ENCODE results near the gene CREB3L2.

Gene CREB3L2

DNA sequence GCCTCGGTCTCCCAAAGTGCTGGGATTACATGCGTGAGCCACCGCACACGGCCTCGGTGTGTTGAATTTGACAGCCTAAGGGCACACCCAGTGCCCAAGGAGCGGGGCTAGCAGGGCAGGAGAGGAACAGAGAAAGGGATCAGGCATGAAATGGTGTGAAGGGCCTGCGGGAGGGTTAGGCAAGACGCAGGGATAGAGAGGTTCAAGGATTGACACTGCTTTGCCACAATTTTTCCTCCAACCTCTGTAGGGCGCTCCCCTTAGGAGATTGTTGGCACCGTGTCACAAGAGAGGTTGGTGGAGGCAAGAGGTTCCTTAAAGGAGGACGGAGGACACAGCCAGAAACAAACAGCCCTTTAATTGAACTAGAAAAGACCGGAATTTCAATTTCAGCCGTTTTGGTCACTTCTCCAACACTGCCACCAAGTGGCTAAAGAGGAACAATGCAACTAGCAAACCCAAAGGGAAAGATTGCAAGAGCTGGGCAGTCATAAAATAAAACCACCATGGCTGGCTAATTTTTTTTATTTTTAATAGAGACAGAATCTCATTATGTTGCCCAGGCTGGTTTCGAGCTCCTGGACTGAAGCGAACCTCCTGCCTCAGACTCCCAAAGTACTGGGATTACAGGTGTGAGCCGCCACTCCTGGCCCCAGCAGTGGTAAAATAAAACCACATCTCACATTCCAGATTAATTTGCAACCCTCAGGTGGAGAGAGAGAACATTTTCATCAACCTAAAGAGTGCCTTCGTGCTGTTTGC lies 6.9 kb upstream of the CREB3L2 start:
- no peak for TF ChIP-seq ZFX (IDR thresholded peaks at IDR 0.05)
- TF ChIP-seq, protein P1, sequence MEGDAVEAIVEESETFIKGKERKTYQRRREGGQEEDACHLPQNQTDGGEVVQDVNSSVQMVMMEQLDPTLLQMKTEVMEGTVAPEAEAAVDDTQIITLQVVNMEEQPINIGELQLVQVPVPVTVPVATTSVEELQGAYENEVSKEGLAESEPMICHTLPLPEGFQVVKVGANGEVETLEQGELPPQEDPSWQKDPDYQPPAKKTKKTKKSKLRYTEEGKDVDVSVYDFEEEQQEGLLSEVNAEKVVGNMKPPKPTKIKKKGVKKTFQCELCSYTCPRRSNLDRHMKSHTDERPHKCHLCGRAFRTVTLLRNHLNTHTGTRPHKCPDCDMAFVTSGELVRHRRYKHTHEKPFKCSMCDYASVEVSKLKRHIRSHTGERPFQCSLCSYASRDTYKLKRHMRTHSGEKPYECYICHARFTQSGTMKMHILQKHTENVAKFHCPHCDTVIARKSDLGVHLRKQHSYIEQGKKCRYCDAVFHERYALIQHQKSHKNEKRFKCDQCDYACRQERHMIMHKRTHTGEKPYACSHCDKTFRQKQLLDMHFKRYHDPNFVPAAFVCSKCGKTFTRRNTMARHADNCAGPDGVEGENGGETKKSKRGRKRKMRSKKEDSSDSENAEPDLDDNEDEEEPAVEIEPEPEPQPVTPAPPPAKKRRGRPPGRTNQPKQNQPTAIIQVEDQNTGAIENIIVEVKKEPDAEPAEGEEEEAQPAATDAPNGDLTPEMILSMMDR (conservative IDR thresholded peaks at IDR 0.05), result peak; percentile 94

DNA sequence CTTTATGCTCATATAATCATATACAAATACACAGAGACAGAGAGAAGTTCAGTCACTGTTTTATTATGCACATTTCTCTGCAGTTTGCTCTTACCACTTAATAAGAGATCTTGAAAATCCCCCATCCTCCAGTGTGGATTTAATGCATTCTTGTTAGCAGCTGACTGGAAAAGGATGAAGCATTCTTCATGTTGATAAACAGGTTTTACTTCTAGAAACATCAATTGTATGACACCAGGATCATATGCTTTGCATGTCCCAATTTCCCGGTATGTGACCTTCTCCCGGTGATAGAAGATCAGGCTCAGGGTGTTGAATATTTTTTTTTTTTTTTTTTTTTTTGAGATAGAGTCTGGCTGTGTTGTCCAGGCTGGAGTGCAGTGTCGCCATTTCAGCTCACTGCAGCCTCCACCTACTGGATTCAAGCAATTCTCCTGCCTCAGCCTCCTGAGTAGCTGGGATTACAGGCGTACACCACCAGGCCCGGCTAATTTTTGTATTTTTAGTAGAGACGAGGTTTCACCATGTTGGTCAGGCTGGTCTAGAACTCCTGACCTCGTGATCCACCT lies 6.2 kb upstream of the CREB3L2 start:
- TF ChIP-seq, protein P1 (conservative IDR thresholded peaks at IDR 0.05), result no peak
- no peak for TF ChIP-seq ZFX (IDR thresholded peaks at IDR 0.05)
- no peak overlapping the region; the same call in 1 of the 2 replicates for H3K27ac ChIP-seq

More for the DNA sequence above, 6.9 kb upstream of the CREB3L2 start:
- H3K27ac ChIP-seq, result no peak overlapping the region; the same call in 1 of the 2 replicates

DNA sequence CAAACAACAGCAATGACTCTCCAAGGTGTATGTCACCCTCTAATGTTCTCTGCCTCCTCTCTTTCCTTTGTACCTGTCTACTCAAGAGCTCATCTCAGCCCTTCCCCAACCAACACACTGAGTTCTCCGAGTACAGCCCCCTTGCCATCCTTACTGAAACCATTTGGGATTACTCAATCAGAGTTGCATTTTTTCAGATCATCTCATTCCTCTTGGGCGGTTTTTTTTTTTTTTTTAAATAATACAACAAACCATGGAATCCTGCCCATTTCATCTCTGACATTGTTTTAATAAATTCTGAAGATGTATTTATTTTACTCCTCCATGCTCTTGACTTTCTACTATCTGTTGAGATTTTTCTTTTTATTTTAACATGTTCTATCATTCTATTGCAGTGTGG lies 4.2 kb upstream of the CREB3L2 start:
- no peak overlapping the region for H3K27ac ChIP-seq
- TF ChIP-seq, protein P1 (conservative IDR thresholded peaks at IDR 0.05), result no peak
- no peak for TF ChIP-seq ZFX (IDR thresholded peaks at IDR 0.05)

DNA sequence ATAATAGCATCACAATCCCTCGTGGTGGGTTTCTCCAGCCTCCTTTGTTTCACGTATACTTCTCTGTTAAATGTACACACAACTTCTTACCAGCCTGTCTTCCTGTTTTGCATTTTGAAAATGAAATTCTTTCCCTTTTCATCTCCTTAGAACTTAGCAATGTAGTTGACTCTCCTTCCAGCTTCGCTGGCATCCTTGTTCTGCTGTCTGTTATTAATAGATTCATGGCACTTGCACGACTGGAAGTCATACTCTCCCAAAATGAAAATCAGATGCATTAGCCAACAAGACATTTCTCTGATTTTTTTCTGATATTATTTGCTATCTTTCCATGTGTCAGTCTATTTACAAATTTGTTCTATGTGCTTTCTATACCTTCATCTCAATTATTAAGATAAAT lies 3.0 kb upstream of the CREB3L2 start:
- no peak overlapping the region for H3K27ac ChIP-seq
- TF ChIP-seq, protein P1 (conservative IDR thresholded peaks at IDR 0.05), result no peak
- TF ChIP-seq ZFX (IDR thresholded peaks at IDR 0.05), result no peak

DNA sequence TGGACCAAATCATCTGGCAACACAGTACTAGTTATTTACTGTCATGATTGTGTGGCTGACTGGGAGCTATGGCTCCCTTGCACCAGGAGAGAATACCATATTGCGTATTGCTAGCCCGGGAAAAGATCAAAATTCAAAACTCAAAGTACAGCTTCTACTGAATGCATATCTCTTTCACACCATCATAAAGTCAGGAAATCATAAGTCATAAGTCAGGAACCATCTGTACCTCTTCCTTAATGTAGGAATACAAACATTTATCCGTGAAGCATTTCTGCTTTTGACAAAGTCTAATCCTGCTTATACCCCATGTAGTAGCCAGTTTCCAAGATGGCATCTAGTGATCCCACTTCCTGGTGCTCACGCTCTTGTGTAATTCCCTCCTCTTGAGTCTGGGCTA lies 2.2 kb upstream of the CREB3L2 start:
- H3K27ac ChIP-seq, result no peak overlapping the region
- TF ChIP-seq, protein P1 (conservative IDR thresholded peaks at IDR 0.05), result no peak
- TF ChIP-seq ZFX (IDR thresholded peaks at IDR 0.05), result no peak

DNA sequence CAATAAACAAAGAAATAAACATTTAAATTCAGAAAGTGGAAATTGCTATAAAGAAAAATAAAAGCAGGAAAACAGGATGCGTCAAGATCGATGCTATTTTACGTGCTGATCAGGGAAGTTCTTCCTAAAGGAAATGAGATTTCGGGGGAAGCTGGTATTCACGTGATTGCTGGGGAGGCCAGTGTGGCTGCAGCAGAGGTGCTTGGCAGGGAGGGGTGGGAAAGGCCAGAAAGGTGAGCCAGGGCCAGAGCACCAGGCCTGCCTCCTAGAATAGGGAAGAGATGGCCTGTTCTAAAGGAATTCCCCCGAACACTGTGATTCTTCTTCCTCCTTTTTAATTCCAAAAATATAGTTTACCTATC lies 923 bp upstream of the CREB3L2 start:
- no peak overlapping the region for H3K27ac ChIP-seq

More for the DNA sequence above, 923 bp upstream of the CREB3L2 start:
- TF ChIP-seq ZFX (IDR thresholded peaks at IDR 0.05), result no peak
- TF ChIP-seq, protein P1 (conservative IDR thresholded peaks at IDR 0.05), result no peak
